OCI-LY3 (cell line): Measurements from ENCODE around the gene EIF4E.

Experiments used
- CTCF ChIP-seq: fragments of 200-600, 300-600 bp; sonication (generic); IDR thresholded peaks from 2 replicates; pipeline ENCODE4 v1.5.1; 2014; ENCODE audit warnings: antibody characterized with exemption, low read length, low read depth
- EZH2phosphoT487 ChIP-seq: fragments of 200-600 bp; shearing (Covaris generic); IDR thresholded peaks from 2 replicates; pipeline ENCODE4 v1.6.1; 2018; ENCODE audit warnings: antibody characterized with exemption, mixed run types, low read depth

GRCh38 chr4:98867648-98868047 lies 61.3 kb downstream of the EIF4E start:
- no peak for TF ChIP-seq CTCF
- no peak for TF ChIP-seq EZH2phosphoT487
